Bronchial epithelial cell (primary cell): ENCODE results near the gene ITSN1. TPM values are rescaled to one million over a fixed set of nuclear protein-coding genes. Genes with fewer than 3 reads are reported as not detected.

Source experiments
- DNase-seq: peaks from one replicate; pipeline ENCODE4 v3.0.0-alpha.2; 2010; ENCODE audit warnings: low read depth
- FAIRE-seq: peaks from 2 replicates; lab custom pipeline; 2011; peaks lifted over from hg19 to GRCh38; lab: Jason Lieb, UNC
- H3K27me3 ChIP-seq: 2 replicates; pipeline ENCODE4 v1.5.1; 2011; ENCODE audit warnings: low read length; ENCODE audit not compliant: control insufficient read depth, insufficient read depth
- H3K36me3 ChIP-seq: 2 replicates; pipeline ENCODE4 v1.5.1; 2011; ENCODE audit warnings: low read length; ENCODE audit not compliant: control insufficient read depth, insufficient read depth
- H3K4me3 ChIP-seq: 2 replicates; pipeline ENCODE4 v1.5.1; 2011; ENCODE audit warnings: mild to moderate bottlenecking, low read depth, low read length, control low read depth
- total RNA-seq: library from RNA; depleted of rRNA; stranded (reverse); fragments of >200 nt; gene quantifications from 2 replicates; pipeline ENCODE4 v1.2.1, GENCODE V29; 2014
- TF ChIP-seq, protein P1 (sequence below): IDR thresholded peaks from 2 replicates; pipeline ENCODE4 v1.5.1; 2011; ENCODE audit warnings: mild to moderate bottlenecking, moderate library complexity, low read length, control low read depth, inconsistent platforms; ENCODE audit not compliant: insufficient read depth, severe bottlenecking

ITSN1 gene
- total RNA-seq, 1 donor from 2014 or later: 15.0 TPM

DNA sequence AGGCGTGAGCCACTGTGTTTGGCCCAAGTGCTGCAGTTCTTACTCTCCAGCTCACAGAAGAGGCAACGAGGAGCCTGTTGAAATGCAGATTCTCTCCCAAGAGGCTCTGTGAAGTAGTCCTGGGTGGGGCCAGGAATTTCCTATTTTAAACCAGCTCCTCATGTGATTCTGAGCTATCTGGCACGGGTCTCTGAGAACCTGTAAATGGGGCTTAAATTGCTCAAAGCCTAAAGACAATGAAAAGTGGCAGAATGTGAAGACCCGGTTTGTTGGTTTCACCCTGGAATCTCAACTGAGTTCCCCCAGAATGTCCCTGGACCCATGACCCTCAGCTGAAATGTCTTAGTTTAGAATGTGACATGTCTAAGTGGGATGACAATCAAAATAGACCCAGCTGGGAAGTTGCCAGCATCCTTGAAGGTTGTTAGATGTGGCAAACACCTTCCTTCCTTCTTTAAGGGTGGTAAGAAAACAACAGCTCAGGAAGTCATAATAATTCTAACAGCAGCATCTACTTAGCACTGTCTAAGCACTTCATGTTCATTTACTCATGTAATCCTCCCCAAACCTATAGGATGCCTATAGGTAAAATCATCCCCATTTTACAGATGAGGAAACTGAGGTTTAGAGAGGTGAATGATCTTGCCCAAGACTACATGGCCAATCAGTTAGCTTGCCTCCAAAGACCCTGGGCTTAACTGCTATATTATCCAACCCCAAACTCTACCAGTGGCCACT, 294.2 kb downstream of the ITSN1 start:
- TF ChIP-seq, protein P1, sequence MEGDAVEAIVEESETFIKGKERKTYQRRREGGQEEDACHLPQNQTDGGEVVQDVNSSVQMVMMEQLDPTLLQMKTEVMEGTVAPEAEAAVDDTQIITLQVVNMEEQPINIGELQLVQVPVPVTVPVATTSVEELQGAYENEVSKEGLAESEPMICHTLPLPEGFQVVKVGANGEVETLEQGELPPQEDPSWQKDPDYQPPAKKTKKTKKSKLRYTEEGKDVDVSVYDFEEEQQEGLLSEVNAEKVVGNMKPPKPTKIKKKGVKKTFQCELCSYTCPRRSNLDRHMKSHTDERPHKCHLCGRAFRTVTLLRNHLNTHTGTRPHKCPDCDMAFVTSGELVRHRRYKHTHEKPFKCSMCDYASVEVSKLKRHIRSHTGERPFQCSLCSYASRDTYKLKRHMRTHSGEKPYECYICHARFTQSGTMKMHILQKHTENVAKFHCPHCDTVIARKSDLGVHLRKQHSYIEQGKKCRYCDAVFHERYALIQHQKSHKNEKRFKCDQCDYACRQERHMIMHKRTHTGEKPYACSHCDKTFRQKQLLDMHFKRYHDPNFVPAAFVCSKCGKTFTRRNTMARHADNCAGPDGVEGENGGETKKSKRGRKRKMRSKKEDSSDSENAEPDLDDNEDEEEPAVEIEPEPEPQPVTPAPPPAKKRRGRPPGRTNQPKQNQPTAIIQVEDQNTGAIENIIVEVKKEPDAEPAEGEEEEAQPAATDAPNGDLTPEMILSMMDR: no peak
- Histone ChIP-seq H3K36me3 (no peaks in the 10 kb centered on the region), H3K27me3 (no peaks in the 10 kb centered on the region), H3K4me3 (no peak overlapping the region)
- no peak for FAIRE-seq
- DNase-seq: no peak

DNA sequence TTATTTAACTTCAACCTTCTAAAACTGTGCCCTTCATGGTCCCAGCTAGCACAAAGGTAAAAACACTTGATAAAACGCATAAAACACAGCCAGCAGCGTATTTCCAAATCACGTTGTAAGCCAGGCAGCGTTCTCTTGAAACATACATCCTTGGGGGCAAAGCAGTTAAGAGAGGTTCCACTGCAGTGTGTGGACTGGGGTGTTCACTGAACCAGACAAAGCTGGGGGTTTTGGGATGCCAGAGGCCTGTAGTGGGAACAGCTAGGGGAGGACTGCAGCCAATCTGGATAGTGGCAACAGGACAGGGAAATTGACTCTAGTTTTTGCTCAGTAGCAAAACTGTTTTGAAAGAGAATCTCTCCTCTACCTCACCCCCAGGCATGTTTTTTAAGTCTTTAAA, 294.8 kb downstream of the ITSN1 start:
- no peak for DNase-seq
- no peaks in the 10 kb centered on the region for H3K36me3 ChIP-seq
- H3K4me3 ChIP-seq: no peak overlapping the region
- no peaks in the 10 kb centered on the region for H3K27me3 ChIP-seq
- TF ChIP-seq, protein P1: no peak
- FAIRE-seq: no peak

DNA sequence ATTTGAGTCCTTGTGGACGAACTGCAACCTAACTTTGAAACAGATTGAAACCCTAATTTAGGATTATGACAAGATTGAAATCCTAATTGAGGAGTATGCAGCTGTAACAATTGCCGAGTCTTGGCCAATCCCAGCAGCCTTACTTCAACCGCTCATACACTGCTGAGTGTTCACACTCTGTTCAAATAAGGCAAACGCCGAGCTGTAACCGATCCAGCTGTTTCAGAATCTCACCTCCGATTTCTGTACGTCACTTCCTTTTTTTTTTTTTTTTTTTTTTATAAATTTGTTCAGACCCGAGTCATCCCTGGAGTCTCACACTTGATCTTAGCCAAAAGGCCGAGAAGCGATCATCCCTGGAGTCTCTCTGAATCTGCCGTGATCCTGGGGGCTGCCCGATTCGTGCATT, 295.6 kb downstream of the ITSN1 start:
- Histone ChIP-seq H3K27me3 (no peaks in the 10 kb centered on the region), H3K36me3 (no peaks in the 10 kb centered on the region), H3K4me3 (no peak overlapping the region)
- FAIRE-seq (no peak), DNase-seq (no peak)
- TF ChIP-seq, protein P1: no peak

GRCh38 chr21:33938381-33938780, 296.1 kb downstream of the ITSN1 start:
- no peaks in the 10 kb centered on the region for H3K27me3 ChIP-seq
- H3K36me3 ChIP-seq: no peaks in the 10 kb centered on the region
- DNase-seq (no peak), FAIRE-seq (no peak)
- TF ChIP-seq, protein P1: no peak
- no peak overlapping the region for H3K4me3 ChIP-seq

- DNase-seq (no peak), FAIRE-seq (no peak)
- Histone ChIP-seq H3K4me3 (no peak overlapping the region), H3K36me3 (no peaks in the 10 kb centered on the region), H3K27me3 (no peaks in the 10 kb centered on the region)
- TF ChIP-seq, protein P1: no peak
Measured at GRCh38 chr21:33939226-33939625, 296.9 kb downstream of the ITSN1 start.
